Measurements from ENCODE around the gene DCC.

DNA sequence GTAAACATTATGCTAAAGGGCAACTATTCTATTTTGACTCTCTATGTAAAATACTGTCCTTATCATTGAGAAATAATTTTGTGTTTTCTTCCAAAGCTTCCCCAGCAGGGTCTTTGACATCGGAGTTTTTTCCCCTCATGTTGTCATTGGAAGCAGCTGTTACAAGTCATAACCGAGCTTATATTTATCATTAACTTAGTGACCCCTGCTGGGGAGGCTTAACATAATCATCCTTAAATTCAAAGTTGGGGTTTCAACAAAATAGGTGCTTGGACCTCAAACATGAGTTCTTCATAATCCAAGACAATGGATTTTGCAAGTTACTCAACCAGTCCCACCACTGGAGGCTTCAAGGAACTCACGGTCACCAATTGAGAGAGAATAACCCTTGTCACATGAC is 330.9 kb downstream of the DCC start:
- TF ChIP-seq, protein P1, sequence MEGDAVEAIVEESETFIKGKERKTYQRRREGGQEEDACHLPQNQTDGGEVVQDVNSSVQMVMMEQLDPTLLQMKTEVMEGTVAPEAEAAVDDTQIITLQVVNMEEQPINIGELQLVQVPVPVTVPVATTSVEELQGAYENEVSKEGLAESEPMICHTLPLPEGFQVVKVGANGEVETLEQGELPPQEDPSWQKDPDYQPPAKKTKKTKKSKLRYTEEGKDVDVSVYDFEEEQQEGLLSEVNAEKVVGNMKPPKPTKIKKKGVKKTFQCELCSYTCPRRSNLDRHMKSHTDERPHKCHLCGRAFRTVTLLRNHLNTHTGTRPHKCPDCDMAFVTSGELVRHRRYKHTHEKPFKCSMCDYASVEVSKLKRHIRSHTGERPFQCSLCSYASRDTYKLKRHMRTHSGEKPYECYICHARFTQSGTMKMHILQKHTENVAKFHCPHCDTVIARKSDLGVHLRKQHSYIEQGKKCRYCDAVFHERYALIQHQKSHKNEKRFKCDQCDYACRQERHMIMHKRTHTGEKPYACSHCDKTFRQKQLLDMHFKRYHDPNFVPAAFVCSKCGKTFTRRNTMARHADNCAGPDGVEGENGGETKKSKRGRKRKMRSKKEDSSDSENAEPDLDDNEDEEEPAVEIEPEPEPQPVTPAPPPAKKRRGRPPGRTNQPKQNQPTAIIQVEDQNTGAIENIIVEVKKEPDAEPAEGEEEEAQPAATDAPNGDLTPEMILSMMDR (conservative IDR thresholded peaks at IDR 0.05; ENCODE audit: low read depth in 2 of 2), result peak in 1 of 2 experiments; percentile 36; a peak in 3 of 4 replicates
- TF ChIP-seq POLR2AphosphoS5 (IDR thresholded peaks at IDR 0.05; ENCODE audit: low read depth), result no peak
- TF ChIP-seq, protein P2, sequence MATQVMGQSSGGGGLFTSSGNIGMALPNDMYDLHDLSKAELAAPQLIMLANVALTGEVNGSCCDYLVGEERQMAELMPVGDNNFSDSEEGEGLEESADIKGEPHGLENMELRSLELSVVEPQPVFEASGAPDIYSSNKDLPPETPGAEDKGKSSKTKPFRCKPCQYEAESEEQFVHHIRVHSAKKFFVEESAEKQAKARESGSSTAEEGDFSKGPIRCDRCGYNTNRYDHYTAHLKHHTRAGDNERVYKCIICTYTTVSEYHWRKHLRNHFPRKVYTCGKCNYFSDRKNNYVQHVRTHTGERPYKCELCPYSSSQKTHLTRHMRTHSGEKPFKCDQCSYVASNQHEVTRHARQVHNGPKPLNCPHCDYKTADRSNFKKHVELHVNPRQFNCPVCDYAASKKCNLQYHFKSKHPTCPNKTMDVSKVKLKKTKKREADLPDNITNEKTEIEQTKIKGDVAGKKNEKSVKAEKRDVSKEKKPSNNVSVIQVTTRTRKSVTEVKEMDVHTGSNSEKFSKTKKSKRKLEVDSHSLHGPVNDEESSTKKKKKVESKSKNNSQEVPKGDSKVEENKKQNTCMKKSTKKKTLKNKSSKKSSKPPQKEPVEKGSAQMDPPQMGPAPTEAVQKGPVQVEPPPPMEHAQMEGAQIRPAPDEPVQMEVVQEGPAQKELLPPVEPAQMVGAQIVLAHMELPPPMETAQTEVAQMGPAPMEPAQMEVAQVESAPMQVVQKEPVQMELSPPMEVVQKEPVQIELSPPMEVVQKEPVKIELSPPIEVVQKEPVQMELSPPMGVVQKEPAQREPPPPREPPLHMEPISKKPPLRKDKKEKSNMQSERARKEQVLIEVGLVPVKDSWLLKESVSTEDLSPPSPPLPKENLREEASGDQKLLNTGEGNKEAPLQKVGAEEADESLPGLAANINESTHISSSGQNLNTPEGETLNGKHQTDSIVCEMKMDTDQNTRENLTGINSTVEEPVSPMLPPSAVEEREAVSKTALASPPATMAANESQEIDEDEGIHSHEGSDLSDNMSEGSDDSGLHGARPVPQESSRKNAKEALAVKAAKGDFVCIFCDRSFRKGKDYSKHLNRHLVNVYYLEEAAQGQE (IDR thresholded peaks at IDR 0.05; ENCODE audit: unreplicated experiment), result no peak
- TF ChIP-seq EZH2 (IDR thresholded peaks at IDR 0.05; ENCODE audit: low read depth, unreplicated experiment), result no peak
- TF ChIP-seq JUNB (IDR thresholded peaks at IDR 0.05; ENCODE audit: unreplicated experiment), result no peak
- no peak for TF ChIP-seq CREB1 (CRISPR knock-in tag; IDR thresholded peaks at IDR 0.05; ENCODE audit: low read depth)
- TF ChIP-seq ZNF114 (CRISPR knock-in tag; IDR thresholded peaks at IDR 0.05), result no peak
- TF ChIP-seq EZH2phosphoT487 (IDR thresholded peaks at IDR 0.05; ENCODE audit: unreplicated experiment), result no peak
- no peak for TF ChIP-seq ZNF331 (CRISPR knock-in tag; IDR thresholded peaks at IDR 0.05; ENCODE audit: low read depth)
- TF ChIP-seq, protein P3, sequence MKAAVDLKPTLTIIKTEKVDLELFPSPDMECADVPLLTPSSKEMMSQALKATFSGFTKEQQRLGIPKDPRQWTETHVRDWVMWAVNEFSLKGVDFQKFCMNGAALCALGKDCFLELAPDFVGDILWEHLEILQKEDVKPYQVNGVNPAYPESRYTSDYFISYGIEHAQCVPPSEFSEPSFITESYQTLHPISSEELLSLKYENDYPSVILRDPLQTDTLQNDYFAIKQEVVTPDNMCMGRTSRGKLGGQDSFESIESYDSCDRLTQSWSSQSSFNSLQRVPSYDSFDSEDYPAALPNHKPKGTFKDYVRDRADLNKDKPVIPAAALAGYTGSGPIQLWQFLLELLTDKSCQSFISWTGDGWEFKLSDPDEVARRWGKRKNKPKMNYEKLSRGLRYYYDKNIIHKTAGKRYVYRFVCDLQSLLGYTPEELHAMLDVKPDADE (IDR thresholded peaks at IDR 0.05), result no peak

All from GM23338 (cell line).